PC-9 (cell line): ENCODE data around the gene AAK1.
"Not testable (repeated sequence)": the region's sequence is repeated elsewhere in the genome, so short reads cannot be mapped to it uniquely, and the experiment has no call there.

Experiments
- CTCF ChIP-seq: fragments of 200-600 bp; sonication (generic); conservative IDR thresholded peaks from 2 replicates; pipeline ENCODE4 v1.6.1; 2017; ENCODE audit warnings: mixed run types, antibody characterized with exemption, mild to moderate bottlenecking, moderate library complexity
- EZH2 ChIP-seq: fragments of 200-600 bp; sonication (generic); IDR thresholded peaks from 2 replicates; pipeline ENCODE4 v1.8.0; 2017; ENCODE audit warnings: antibody characterized with exemption, low read depth

DNA sequence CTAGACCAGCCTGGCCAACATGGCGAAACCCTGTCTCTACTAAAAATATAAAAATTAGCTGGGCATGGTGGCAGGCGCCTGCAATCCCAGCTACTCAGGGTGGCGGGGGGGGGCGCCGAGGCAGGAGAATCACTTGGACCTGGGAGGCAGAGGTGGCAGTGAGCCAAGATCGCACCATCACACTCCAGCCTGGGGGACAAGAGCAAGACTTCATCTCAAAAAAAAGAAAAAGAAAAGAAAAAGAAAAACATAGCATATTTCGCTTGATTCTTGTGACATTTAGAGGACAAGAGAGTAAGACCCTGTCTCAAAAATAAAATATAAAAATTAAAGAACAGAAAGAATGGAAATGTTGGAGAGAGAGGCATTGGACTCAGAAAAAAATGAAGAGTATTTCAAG is 224.4 kb downstream of the AAK1 start:
- not testable (repeated sequence) for TF ChIP-seq CTCF, EZH2
